NCI-H146 (cell line): ENCODE data around the gene ZNF182.
"Not testable (repeated sequence)": the region's sequence is repeated elsewhere in the genome, so short reads cannot be mapped to it uniquely, and the experiment has no call there.

ENCODE experiments used
- DNase-seq: peaks from one replicate; lab custom pipeline; 2025; lab: John Stamatoyannopoulos, UW

The ZNF182 gene

DNA sequence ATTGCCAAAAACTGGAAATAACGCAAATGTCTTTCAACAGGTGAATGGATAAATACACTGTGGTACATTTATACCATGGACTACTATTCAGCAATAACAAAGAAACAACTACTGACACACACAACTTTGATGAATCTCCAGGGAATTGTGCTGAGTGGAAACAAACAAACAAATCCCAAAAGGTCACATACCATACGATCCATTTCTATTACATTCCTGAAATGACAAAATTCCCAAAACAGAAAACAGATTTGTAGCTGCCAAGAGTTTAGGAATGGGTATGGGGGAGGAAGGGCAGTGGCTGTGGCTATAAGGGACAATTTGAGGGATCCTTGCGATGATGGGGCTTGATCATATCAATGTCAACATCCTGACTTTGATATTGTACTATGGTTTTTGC, 2.5 kb downstream of the ZNF182 start:
- DNase-seq: no peak

DNA sequence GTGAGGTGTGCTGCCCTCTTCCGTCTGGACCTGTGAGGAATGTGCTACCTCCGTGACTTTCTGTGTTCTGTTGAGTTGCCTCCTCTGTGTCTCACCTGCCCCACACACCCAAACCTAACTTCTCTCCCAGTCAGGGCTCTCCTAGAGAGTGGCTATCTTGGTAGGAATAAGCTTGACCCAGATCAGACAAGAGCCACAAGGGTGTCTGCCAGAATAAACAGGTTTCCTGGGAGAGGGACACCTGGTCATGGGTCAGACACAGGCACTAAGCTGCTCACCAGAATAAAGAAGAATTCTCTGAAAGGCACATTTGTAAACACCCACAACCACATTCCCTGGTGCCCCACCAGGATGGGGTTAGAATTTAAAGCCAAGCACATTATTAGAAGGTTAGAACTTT, 11.1 kb downstream of the ZNF182 start:
- DNase-seq: no peak

- DNase-seq: no peak
These were observed 11.8 kb downstream of the ZNF182 start for GRCh38 chrX:47992095-47992380.

- no peak for DNase-seq
These were observed 12.3 kb downstream of the ZNF182 start for GRCh38 chrX:47991263-47992094.

- DNase-seq: no peak
These were observed 27.3 kb downstream of the ZNF182 start for GRCh38 chrX:47976254-47977151.

DNA sequence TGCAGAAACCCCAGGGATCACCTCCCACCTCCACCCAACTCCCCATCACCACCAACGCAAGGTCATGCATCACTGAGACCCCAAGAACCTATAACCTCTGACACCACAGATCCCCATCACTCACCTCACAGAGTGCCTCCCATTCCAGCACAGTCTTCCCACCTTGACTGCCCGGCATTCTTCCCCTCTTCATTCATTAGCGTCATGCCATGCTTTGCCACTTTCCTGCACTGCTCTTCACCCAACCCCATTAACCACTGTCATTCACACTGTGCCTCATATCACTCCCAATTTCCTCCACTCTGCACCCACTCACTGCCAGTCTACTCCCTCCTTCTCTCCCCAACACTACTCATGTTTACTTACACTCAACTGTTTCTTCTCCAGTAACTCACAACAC, 30.6 kb downstream of the ZNF182 start:
- DNase-seq: no peak

DNA sequence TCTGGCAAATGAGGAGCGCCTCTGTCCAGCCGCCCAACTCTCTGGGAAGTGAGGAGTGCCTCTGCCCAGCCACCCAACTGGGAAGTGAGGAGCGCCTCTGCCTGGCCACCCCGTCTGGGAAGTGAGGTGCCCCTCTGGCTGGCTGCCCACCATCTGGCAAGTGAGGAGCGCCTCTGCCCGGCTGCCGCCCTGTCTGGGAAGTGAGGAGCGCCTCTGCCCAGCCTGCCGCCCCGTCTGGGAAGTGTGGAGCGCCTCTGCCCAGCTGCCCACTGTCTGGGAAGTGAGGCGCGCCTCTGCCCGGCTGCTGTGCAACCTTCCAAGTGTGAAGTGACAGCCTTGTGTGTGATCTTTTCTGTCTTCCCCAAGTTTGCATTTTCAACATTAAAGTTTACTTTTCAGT, 38.3 kb downstream of the ZNF182 start:
- DNase-seq: not testable (repeated sequence)

- not testable (repeated sequence) for DNase-seq
These were observed 42.0 kb downstream of the ZNF182 start for GRCh38 chrX:47961830-47962229.

GRCh38 chrX:47960406-47960805, 43.4 kb downstream of the ZNF182 start:
- no peak for DNase-seq

DNA sequence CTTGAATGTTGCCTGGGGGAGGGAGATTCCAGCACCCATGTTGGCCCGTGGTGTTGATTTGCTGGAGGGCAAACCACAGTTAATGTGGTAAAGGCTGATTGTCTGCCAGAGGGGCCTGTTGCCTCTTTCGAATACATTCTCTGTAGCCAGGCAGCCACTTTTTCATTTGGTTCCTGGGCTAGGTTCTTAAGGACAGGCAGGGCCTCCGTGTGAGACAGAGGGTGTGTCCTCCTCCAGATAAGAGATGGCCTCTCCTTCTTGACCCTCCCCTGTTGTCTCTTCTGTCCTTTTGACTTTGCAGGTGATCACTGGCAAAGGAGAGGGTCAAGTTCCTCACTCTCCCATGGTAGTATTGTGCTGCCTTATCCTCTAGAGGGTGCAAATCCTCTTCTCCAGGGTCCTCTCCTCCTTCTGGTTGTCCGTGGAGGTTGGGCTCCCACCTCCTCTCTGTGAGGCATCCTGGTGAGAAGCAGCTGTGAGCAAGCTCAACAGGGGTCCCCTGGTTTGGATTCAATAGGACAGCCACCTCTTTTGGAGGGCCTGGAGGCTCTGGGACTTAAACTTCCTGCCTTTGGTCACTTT, 44.9 kb downstream of the ZNF182 start:
- peak; percentile 52 for DNase-seq

DNA sequence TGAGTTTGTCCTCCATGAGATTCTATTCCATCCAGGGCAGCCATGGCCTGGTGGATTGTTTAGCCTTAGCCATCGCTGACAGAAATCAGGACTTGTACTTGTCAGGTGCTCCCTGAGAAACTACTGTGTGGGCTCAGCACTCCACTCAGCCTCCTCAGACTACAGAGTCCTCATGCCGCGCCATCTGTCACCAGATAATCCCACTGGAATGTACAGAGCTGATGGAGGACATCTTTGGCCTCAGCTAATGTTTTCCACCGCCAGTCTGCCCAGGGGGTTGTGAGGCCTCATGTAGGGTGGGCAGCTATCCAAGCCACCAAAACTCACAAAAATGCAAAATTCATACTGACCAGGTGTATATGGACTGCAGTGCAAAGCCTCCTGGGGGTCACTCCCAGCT, 45.6 kb downstream of the ZNF182 start:
- not testable (repeated sequence) for DNase-seq

DNA sequence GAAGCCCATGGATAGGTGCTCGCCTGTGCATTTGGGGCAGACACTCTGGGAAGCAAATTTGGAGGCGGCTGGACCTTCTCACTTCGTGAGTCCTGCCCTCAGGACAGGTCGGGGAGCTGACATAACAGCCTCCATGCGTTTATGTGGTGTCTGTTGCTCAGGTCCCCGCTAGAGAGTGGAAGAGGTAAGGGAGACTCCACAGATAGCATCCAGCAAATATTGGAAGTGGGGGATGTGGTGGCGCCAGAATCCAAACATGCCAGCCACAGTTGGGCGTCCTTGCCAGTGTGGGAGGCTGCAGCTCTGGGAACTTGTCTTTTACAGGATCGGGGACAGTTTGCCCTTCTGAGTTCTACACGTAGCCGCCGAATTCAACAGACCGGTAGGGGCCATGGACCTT, 47.8 kb downstream of the ZNF182 start:
- no peak for DNase-seq

DNA sequence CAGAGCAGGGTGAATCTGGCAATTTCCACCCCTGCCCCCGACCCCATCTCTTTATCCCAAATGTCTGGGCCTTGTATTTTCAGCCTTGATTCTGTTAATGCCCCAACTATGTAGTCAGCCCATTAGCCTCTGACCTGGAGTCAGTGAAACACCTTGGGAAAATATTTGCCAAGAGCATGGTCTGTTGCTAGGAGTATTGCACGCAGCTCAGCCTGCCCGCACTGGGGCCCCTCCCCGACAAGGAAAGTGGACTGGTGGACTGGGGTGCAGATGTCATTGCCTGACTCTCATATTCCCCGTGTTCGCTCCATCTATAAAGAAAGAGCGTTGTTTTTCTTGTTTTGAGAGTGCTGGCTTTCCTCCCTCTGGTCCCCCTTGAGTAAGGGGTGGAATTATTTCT, 48.5 kb downstream of the ZNF182 start:
- DNase-seq: not testable (repeated sequence)

- no peak for DNase-seq
These were observed 62.4 kb downstream of the ZNF182 start for GRCh38 chrX:47941423-47941822.

DNA sequence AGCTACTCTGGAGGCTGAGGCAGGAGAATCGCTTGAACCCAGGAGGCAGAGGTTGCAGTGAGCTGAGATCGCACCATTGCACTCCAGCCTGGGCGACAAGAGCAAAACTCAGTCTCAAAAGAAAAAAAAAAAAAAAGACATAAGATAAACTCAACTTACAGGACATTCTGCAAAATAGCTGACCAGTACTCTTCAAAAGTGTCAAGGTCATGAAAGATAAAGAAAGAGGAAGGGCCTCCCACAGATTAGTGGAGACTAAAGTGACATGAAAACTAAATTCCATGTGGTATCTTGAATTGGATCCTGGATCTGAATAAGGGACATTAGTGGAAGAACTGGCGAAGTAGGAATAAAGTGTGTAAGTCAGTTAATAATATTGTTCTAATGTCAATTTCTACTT, 63.3 kb downstream of the ZNF182 start:
- DNase-seq: no peak

- no peak for DNase-seq
These were observed 66.9 kb downstream of the ZNF182 start for GRCh38 chrX:47936940-47937317.

GRCh38 chrX:47936224-47936939, 67.4 kb downstream of the ZNF182 start:
- peak; percentile 51 for DNase-seq

DNA sequence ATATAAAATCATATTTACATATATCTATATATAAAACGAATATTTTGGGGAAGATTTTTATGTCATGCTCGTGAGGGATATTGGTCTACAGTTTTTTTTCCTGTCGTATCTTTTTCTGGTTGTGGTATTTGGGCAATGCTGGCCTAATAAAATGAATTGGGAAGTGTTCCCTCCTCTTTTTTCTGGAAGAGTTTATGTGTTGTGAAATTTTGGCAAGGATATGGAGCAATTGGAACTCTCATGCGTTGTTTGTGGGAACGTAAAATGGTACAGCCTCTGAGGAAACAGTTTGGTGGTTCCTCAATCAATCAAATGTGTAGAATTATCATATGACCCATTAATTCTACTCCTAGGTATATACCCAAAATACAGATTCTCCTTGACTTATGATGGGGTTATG, 69.8 kb downstream of the ZNF182 start:
- no peak for DNase-seq

DNA sequence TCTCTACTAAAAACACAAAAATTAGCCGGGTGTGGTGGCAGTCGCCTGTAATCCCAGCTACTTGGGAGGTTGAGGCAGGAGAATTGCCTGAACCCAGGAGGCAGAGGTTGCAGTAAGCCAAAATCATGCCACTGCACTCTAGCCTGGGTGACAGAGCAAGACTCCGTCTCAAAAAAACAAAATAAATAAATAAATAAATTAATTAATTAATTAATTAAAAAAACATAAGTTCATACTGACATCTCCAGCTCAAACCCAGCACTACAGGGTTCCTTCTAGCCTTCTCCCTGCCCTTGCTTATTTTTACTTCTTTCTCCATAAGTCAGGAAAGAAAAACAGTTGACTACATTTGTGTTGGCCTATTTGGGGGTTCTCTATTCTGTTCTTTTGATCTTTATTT, 71.8 kb downstream of the ZNF182 start:
- DNase-seq: not testable (repeated sequence)

DNA sequence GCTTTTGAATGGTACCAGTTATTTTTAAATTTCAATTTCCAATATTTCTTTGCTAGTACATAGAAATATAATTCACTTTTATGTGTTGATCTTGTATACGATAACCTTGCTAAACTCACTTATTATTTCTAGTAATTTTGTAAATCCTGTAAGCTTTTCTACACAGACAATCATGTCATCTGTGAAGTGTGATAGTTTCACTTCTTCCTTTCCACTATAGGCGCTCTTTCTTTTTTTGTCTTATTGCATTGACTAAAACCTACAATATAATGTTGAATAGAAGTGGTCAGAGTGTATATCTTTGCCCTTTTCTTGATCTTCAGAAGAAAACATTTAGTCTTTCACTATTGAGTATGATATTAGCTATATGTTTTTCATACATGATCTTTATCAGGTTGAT, 76.6 kb downstream of the ZNF182 start:
- DNase-seq: no peak
